Stimulated activated CD4-positive, alpha-beta T cell treated with anti-CD3 and anti-CD28 coated beads, Interleukin-15, amount 100 ng/mL, for 1 hour (primary cell): ENCODE measurements around the gene TUT4.

ENCODE experiments used
- DNase-seq, 2 donors: peaks; one replicate each; pipeline ENCODE4 v3.0.0-alpha.2; 2020; ENCODE audit warnings: low read depth in 1 of 2, low spot score in 1 of 2

The TUT4 gene

DNA sequence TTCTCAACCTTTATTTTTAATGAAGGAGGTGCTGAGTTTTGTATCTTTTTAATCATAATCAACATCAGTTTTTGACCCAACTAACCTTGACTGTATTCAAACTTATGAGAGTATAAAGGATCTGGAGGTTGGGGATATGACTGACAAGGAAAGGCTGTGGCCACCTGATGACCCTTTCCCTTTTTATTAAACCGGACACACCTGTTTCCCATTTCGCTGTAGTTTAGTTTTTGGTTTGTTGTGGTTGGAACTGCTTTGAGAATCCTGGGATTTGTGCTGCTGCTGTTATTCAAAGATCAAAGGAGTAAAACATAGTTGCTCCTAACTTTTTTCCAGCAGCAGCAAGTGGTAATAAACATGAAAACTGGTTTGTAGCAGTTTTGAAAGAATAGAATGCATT is 136.1 kb downstream of the TUT4 start:
- DNase-seq, result no peak

DNA sequence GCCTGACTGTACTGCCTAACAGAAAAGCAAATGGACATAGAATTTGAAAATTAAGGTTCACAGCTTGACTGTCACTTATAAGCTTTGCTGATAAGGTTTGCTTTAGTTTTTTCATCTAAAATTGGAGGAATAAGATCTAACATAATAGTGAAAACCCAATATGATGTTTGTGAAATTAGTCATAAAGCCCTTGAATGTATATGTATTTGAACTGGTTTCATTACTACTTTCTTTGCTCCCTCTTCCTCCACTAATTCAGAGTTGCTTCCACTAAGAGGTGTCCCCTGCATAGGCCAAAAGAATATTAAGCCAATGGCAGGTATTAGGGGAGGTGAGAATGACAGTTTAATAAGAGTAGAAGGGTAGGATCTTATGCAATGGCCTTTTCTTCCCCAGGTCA is 137.9 kb downstream of the TUT4 start:
- no peak for DNase-seq

DNA sequence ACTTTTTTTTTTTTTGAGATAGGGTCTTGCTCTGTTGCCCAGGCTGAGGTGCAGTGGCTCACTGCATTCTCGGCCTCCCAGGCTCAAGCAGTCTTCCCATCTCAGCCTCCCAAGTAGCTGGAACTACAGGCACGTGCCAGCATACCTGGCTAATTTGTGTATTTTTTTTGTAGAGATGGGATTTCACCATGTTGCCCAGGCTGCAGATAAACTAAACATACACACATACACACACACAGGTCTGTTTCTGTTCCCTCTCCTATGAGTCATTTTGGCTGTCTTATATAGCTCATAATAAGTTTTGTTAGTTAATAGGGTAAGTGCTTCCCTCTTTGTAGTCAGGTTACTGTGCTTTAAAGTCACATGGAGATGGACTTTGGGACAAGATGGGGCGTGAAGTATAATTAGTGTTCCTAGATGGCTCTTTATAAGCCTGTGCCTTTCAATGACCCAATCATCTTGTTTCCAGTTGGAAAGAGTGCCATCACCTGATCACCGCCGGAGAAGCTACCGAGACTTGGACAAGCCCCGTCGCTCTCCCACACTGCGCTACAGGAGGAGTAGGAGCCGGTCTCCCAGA is 139.4 kb downstream of the TUT4 start:
- no peak for DNase-seq

DNA sequence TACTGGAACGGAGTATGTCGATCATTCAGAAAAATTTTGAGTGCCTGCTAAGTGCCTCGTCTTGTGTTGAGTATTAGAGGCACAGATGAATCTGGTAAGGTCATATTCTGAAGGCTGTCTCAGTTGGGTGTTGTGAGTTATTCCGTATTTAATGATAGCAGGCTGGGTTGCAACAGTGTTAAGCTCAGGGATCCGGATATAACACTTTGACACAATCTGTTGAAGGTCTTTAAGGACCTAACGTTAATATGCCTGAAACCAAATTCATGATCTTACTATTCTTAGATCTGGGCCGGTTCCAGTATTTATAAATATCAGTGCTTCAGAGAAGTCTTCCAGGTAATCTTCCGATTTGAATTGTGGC is 147.9 kb downstream of the TUT4 start:
- DNase-seq, result no peak

DNA sequence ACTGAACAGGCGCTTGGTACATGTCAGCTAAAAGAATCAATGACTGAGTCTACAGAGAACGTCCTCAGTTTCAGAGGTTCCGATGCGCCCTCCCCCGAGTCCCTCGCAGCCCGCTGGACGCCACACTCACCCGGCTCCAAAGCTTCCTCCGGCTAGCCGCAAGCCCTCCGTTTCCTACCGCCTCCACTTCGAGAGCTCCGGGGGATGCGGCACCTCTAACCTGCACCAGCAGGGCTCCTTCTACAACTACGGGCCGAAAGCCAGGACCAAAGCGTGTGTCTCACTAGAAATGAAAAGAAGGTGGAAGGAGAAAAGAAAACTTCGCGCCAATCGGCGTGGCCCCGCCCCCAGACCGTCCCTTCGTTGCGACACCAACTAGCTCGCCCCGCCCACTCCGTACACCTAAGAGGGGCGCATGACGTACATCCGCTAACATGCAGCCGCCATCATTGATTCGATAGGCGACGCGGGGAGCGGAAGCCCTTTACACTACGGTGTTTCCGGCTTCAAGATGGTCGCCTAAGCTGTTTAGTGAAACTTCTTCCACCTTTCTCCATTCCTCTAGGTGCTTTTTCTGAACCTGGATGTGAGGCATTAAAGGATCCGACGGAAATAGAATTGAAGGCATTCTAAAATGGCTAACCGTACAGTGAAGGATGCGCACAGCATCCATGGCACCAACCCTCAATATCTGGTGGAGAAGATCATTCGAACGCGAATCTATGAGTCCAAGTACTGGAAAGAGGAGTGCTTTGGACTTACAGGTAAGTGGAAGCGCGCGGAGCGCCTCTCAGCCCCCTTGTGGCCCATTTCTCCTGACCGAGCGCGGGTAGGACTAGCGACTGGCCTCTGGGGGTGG is 148.5 kb downstream of the TUT4 start, which contains the start of the genes ORC1 and PRPF38A:
TSS of gene ORC1 (minus strand) at position 308 of the 859 bp plus-strand sequence. CDS start 2,200 bp downstream, outside the sequence.
TSS of gene PRPF38A (plus strand) at position 487 of the 859 bp plus-strand sequence. CDS start at position 635, 148 bp downstream.
- peak; percentile 90 to 95 for DNase-seq

DNA sequence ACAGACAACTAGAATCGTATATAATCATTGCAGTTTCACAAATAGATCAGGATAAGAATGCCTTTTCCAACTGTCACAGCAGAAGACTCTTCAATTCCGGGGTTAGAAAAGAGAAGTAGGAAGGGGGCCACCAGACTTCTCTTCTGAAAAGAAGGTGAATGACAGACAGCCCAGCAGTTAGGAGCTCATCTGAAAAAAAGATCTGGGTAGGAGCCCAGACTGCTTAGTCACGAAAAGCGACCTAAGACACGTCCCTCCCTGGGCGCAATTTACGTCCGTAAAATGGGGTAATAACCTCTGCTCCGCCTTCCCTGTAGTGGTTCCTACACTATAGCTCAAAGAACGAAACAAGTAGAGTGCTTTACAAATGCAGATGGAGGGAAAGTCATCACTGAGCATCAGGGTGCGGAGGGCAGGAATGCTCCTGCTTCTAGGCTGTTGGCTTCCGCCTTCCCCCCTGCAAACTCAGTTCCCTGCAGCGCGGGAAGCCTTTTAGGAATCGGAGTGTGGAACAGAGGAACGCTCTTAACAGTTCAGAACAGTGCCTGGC is 149.3 kb downstream of the TUT4 start:
- DNase-seq, result peak; percentile 10 to 15

DNA sequence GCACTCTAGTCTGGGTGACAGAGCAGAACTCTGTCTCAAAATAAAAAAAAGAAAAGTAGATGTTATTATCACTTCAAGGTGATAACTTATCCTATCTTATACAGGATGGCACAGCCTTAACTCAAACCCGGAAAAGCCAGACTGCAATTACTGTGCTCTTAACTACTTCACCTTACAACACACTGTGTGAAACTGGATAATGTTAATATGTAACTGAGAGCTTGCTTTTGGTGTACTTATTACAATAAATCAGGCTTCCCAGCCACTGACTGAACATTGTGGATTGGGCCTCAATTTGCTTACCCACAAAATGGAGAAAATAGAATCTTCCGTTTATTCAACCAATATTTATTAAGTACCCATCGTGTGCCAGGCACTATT is 150.0 kb downstream of the TUT4 start:
- DNase-seq, result no peak

DNA sequence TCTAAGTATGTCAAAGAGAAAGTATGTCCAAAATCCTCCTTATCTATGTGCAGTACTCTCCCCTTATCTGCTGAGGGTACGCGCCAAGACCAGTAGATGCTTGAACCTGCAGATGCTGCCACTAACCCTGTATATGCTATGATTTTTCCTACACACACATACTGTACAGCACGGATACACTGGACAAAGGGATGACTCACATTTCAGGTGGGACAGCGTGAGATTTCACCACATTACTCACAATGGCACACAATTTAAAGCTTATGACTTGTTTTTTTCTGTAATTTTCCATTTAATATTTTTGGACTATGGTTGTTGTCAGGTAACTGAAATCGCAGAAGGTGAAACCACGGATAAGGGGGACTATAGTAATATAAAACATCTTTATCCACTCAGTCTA is 152.8 kb downstream of the TUT4 start:
- no peak for DNase-seq

DNA sequence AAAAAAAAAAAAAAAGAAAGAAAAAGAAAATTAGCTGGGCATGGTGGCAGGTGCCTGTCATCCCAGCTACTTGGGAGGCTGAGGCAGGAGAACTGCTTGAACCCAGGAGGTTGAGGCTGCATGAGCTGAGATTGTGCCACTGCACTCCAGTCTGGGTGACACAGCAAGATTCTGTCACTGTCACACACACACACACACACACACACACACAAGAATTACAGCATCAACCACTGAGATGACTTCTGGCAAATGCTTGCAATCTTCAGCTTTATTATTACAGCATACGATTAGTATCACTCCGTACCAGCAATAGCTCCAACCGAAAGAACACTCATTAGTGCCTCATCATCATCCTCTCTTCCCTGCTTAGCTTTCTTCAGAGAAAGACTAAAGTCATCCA is 153.3 kb downstream of the TUT4 start:
- DNase-seq, result no peak

DNA sequence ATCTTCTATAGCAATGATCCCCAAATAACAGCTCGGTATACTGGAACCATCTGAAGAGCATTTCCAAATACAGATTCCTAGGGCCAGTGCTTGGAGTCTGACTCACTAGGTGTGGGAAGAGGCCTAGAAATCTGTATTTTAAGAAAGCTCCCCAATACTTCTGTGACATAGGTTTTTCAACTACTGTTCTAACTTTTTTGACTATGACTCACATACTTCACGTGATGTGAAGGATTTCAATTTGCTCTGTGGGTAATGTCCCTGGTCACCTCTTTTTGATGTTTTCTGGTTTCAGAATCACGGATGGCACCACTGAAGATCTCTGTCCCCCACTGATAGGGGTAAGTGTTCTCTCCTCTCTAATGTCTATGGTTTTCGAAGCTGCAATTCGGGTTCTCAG is 159.7 kb downstream of the TUT4 start:
- DNase-seq, result no peak

DNA sequence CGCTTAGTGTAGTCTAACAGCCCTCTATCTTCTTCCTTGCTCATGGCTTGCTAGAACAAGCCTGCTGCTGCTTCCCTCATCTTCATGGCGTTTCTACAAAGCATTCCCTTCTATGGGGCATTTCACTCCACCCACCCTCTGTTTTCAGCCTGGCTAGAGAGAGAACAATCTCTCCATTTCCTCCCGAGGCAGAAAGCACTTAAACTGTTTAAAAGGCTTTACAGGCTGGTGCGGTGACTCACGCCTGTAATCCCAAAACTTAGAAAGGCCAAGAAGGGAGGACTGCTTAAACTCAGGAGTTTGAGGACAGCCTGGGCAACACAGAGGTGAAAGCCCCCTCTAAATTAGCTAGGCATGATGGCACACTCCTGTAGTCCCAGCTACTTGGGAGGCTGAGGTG is 166.4 kb downstream of the TUT4 start:
- no peak for DNase-seq

DNA sequence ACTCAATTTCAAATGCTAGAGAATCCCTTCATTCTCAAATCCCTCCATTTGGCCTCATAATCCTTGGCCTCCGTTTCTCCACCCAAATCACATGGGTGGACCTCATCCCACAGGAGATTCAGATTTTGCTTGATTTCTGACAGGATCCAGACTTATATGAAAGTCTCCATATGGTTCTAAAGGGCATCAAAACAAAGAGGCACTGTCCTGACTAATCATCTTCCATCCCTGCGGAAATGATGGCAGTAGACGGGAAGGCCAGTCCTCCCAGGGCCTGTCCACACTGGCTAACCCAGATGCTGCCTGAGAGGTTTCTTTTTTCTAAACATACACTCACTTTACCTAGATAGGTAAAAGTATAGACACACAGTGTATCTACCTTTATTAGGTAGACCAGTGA is 167.5 kb downstream of the TUT4 start:
- DNase-seq, result no peak
